MCF 10A (cell line): ENCODE data around the gene DHRS1. TPM values are rescaled to one million over a fixed set of nuclear protein-coding genes. Genes with fewer than 3 reads are reported as not detected.
A peak's percentile ranks its signal among the peaks of the same experiment; 100 is the strongest.

ENCODE experiments used
- BruUV-seq: library from RNA; stranded (reverse); fragments of 400-500 nt; replicated peaks from 2 replicates; lab custom pipeline; 2021; lab: Mats Ljungman, UMichigan
- CTCF ChIA-PET: fragments of 300-600 bp; sonication (Branson Sonifier 250); formaldehyde crosslinking; extraction: SDS; loops from one replicate; lab custom pipeline; 2021; ENCODE audit warnings: antibody characterized with exemption, inconsistent platforms; lab: Yijun Ruan, JAX
- POLR2A ChIA-PET: fragments of 300-600, 350-650 bp; sonication (Branson Sonifier 250); formaldehyde crosslinking; extraction: SDS; loops from one replicate; lab custom pipeline; 2020; ENCODE audit warnings: antibody characterized with exemption, inconsistent platforms; lab: Yijun Ruan, JAX
- DNase-seq: peaks from one replicate; pipeline ENCODE4 v3.0.0-alpha.2; 2018; ENCODE audit not compliant: unreplicated experiment
- H3K27ac Mint-ChIP-seq: one replicate; pipeline ENCODE4 v1.8.0; 2022; ENCODE audit warnings: mild to moderate bottlenecking, low read depth, mixed read lengths; ENCODE audit not compliant: unreplicated experiment
- H3K27me3 Mint-ChIP-seq: one replicate; pipeline ENCODE4 v1.8.0; 2022; ENCODE audit warnings: mixed read lengths; ENCODE audit not compliant: insufficient read depth, unreplicated experiment
- H3K36me3 Mint-ChIP-seq: one replicate; pipeline ENCODE4 v1.8.0; 2022; ENCODE audit warnings: mild to moderate bottlenecking, moderate library complexity, mixed read lengths; ENCODE audit not compliant: insufficient read depth, unreplicated experiment
- H3K4me1 Mint-ChIP-seq: one replicate; pipeline ENCODE4 v1.8.0; 2022; ENCODE audit warnings: mixed read lengths; ENCODE audit not compliant: insufficient read depth, unreplicated experiment
- H3K4me3 Mint-ChIP-seq: one replicate; pipeline ENCODE4 v1.8.0; 2022; ENCODE audit warnings: mild to moderate bottlenecking, moderate library complexity, mixed read lengths; ENCODE audit not compliant: unreplicated experiment
- H3K9me3 Mint-ChIP-seq: one replicate; pipeline ENCODE4 v1.8.0; 2022; ENCODE audit warnings: mixed read lengths; ENCODE audit not compliant: unreplicated experiment
- CTCF ChIP-seq: fragments of 200-600 bp; IDR thresholded peaks from one replicate; pipeline ENCODE4 v1.8.0; 2022; ENCODE audit warnings: antibody characterized with exemption, mild to moderate bottlenecking; ENCODE audit not compliant: unreplicated experiment
- intact Hi-C: fragments of 100-400 bp; cut with micrococcal nuclease; formaldehyde crosslinking; loops from 2 replicates; pipeline ENCODE4 v1.14.1; 2022
- total RNA-seq: library from RNA; stranded (reverse); gene quantifications from 2 replicates; pipeline ENCODE4 v1.2.3, GENCODE V29; 2022

The DHRS1 gene
- total RNA-seq, 1 experiment from 2014 or later, result 29.7 TPM

GRCh38 chr14:24273422-24273998 lies 26.1 kb downstream of the DHRS1 start:
- no TSS peak for BruUV-seq
- ChIA-PET POLR2A (interaction anchor here (0.6 to 9.5 kb wide), 30 partner anchors 9 to 1178 kb away, joined by 3 to 146 read pairs (median 6); partner anchors contain the start of genes AP1G2, C14orf119, CHMP4A and DCAF11), CTCF (interaction anchor here (0.6 to 32.3 kb wide), 19 partner anchors 8 to 169 kb away, joined by 3 to 457 read pairs (median 7); partner anchors contain the start of genes CIDEB, DHRS1, LTB4R2 and MDP1)
- DNase-seq, result peak; percentile 62
- H3K36me3 Mint-ChIP-seq, result peaks cover 12% of the 10 kb centered on the region
- peaks cover 36% of the 10 kb centered on the region for H3K4me1 Mint-ChIP-seq
- H3K4me3 Mint-ChIP-seq, result peak overlapping the region; percentile 26
- intact Hi-C loops, result no loop called here
- no peaks in the 10 kb centered on the region for H3K27me3 Mint-ChIP-seq
- peak overlapping the region; percentile 16 for H3K27ac Mint-ChIP-seq
- H3K9me3 Mint-ChIP-seq, result peaks cover 5% of the 10 kb centered on the region
- TF ChIP-seq CTCF, result no peak

- CTCF ChIA-PET, result interaction anchor here (0.6 to 32.3 kb wide), 14 partner anchors 8 to 1596 kb away, joined by 3 to 457 read pairs (median 8); partner anchors contain the start of genes CIDEB, DHRS1, LTB4R2 and NOP9
- H3K4me1 Mint-ChIP-seq, result peaks cover 32% of the 10 kb centered on the region
- intact Hi-C loops, result no loop called here
- no peak for DNase-seq
- BruUV-seq, result no TSS peak
- H3K27ac Mint-ChIP-seq, result peak overlapping the region; percentile 16
- TF ChIP-seq CTCF, result no peak
- H3K36me3 Mint-ChIP-seq, result peaks cover 14% of the 10 kb centered on the region
- H3K27me3 Mint-ChIP-seq, result no peaks in the 10 kb centered on the region
- H3K9me3 Mint-ChIP-seq, result no peaks in the 10 kb centered on the region
- peak overlapping the region; percentile 89 for H3K4me3 Mint-ChIP-seq
- POLR2A ChIA-PET, result interaction anchor here (0.8 to 9.5 kb wide), 18 partner anchors 8 to 159 kb away, joined by 3 to 146 read pairs (median 8); partner anchors contain the start of genes CIDEB, DCAF11, DHRS1 and LTB4R2
Observed at GRCh38 chr14:24272467-24272866, 27.1 kb downstream of the DHRS1 start.

- intact Hi-C loops, result loop anchor here (1.0 kb wide), 2 partner anchors 25 to 30 kb away; partner anchors contain the start of gene TINF2
Observed at GRCh38 chr14:24271834-24272263, 27.7 kb downstream of the DHRS1 start.

More at GRCh38 chr14:24271834-24272263, 27.7 kb downstream of the DHRS1 start:
- no peak for TF ChIP-seq CTCF
- no peak for DNase-seq
- ChIA-PET CTCF (interaction anchor here (0.6 to 32.3 kb wide), 10 partner anchors 9 to 1595 kb away, joined by 3 to 457 read pairs (median 6); partner anchors contain the start of genes CIDEB, DHRS1, LTB4R2 and NOP9), POLR2A (interaction anchor here (0.7 to 9.5 kb wide), 26 partner anchors 7 to 160 kb away, joined by 3 to 146 read pairs (median 6); partner anchors contain the start of genes CHMP4A, CIDEB, DCAF11 and DHRS1)
- Mint-ChIP-seq H3K4me3 (peak overlapping the region; percentile 89), H3K36me3 (peaks cover 14% of the 10 kb centered on the region), H3K27ac (peak overlapping the region; percentile 16), H3K4me1 (peaks cover 38% of the 10 kb centered on the region), H3K9me3 (no peaks in the 10 kb centered on the region), H3K27me3 (no peaks in the 10 kb centered on the region)
- TSS peak; percentile 49 for BruUV-seq
